SKM-1 (cell line): ENCODE results near the gene PIRT.

Experiments used
- DNase-seq: peaks from one replicate; lab custom pipeline; 2025; ENCODE audit not compliant: unreplicated experiment; lab: John Stamatoyannopoulos, UW

Gene PIRT

DNA sequence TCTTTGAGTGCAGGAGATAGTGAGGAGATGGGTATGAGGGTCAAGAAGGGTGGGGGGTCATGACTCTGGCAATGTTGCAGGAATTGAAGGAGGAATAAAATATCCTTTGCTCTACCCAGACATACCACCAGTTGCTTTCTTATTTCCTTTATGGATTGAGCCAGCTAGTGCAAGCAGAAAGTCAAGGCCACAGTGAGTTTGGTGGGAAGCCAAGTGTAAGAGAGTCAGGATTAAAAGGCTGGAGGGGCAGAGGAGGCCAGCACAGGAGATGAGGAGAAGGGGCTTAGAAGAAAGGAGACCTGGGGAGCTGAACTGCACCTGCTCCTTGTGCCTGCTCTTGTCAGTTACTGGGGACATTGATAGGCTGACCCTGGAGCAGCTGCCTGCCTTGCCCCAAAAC is 16.1 kb downstream of the PIRT start:
- DNase-seq, result no peak

DNA sequence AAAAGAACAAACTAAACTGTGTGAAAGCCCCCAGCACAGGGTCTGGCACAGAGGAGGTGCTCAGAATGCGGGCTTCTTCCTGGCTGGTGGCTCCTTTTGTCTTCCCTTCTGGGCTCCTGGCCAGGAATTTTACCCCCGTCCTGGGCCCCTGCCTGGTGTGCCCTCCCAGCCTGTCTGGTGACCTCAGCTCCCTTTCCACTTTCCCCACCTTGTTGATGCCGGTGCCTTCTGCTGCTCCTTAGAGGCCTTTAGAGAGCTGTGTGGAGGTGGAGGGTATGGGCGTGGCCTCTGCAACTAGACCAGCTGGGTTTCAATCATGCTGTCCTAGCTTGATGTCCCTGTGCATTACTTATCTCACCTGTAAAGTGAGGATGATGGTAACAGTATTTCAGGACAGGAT is 16.8 kb downstream of the PIRT start:
- no peak for DNase-seq

DNA sequence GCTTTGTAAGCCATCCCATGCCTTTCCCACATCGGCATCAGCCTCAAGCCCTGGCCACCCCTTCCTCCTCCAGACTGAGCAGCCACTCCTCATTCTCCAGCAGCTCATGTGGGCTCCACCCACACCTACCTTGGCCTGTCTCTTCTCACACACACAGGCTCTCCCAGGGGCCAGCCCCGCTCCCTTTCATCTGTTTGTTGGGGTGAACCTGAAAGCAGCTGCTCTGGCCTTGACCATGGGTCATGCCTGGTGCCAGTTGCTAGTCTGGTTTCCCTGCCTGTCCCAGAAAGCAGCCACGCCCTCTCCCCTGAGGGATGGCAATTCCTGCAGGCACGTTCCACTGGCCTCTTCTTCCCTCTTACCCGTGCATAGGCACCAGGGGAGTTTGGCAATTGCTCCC is 22.6 kb downstream of the PIRT start:
- DNase-seq, result no peak

DNA sequence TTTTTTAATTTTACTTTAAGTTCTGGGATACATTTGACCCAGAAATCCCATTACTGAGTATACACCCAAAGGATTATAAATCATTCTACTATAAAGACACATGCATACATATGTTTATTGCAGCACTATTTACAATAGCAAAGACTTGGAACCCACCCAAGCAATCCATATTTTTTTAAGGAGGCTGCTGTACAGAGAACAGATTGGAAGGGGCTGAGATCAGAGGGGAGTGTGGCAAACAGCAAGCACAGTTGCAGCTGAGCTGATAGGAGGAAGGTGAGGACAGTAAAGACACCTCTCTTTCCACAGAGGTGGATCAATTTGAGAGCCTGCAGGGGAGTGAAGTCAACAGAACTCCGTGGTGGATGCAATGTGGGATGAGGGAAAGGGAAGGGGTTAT is 23.8 kb downstream of the PIRT start:
- DNase-seq, result no peak

DNA sequence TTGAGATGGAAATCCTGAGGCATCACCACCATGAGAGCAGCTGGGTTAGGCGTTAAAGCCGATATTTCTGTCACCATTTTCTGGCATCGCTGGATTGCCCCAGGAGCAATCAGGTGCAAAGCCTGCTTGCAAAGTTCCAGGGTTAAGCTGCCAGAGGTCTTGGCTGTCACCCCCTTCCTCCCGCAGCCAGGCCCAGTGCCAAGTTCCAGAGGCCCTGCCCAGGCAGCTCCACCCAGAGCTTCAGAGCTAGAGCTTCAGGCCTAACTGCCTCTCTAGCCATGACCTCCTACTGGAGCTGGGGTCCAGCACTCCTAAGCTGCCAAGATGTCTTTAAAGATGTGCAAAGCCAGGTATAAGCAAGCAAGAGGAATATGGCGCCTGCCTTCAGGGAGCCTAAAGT is 25.2 kb downstream of the PIRT start:
- DNase-seq, result no peak

DNA sequence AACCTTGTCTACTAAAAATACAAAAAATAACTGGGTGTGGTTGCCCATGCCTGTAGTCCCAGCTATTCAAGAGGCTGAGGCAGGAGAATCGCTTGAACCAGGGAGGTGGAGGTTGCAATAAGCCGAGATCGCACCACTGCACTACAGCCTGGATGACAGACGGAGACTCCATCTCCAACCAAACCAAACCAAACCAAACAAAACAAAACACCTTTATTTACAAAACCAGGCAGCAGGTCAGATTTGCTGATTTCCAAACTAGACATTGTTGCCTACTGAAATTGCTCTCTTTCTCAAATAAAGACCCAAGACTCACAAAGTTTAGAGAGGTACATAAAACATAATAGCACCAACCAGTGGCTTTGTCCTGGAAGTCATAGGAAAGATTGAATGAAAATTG is 28.3 kb downstream of the PIRT start:
- no peak for DNase-seq

DNA sequence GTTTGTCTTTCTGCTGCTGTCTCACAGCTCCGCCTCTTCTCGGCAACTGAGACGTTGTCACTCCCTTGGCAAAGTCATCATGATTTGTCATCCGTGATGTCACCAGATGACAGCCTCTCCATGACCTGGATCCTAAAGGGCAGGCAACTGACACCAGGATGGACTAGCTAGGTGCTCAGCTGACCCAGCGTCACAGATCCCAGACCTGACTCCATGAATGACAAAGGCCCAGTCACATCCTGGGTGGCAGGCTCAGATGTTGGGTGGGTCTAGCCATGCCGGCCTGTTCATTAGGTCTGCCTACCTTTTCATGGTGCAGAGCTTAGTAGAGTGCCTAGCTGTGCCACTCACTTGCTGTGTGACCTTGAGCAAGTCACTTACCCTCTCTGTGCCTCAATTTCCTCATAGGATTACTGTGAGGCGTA is 30.2 kb downstream of the PIRT start:
- no peak for DNase-seq

DNA sequence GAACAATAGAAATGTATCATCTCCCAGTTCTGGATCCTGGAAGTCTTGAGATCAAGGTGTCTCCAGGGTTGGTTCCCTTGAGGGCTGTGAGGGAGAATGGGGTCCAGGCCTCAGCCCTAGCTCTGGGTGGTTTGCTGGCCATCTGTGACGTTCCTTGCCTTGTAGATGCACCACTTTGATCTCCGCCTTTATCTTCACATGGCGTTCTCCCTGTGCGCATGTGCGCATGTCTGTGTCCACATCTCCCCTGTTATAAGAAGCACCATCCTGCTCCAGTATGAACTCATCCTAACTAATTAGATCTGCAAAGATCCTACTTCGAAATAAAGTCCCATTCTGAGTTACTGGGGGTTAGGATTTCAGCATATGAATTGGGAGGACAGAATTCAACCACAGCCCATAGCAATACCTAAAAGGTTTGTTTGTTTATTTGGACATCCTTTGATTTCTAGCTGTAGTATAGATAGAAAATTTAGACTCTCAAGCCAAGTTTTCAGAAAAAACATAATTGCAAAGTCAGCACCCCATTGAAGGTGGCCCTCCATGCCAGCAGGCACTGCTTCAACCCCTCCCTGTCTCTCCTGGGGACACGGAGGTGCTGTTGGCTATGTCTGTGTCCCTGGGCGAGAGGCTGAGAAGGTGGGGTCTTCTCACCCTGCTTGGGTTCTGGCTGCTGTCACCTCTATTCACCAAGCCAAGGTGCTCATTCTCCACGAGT is 31.2 kb downstream of the PIRT start:
- no peak for DNase-seq

DNA sequence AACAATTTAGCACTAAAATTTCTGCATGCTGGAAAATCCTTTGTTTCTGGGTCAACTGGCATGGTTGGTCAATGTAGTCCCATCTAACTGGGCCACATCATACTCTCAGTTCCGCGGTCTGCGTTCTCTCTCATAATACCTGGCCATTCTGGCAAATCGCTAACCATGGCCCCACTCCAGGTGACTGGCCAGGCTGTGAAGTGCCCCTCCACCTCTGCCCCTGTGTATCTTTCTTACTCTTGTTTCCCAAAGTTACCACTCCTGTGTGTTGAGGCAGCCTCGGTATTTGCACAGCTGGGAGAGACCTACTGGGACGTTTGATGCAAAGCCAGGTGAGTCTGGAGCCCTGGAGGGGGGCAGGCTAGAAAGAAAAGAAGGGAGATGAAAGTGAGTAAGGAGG is 32.0 kb downstream of the PIRT start:
- no peak for DNase-seq

DNA sequence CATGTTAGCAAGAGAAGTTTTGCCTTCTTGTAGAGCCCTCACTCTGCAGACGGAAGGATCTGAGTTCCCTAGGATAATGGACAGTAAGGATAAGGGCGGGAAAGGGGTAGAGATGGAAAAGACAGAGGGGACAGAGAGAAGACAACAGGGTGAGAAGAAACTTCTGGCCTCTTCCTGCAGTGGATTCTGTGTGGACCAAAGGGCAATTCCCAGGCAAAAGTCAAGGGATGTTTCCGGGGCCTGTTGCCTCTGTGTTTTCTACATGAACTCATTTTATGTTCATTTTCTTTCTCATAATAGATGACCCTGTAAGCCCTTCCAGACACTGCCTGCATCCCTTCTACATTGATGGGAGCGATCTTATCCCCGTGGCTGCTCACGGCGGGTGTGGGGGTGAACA is 33.3 kb downstream of the PIRT start:
- no peak for DNase-seq

DNA sequence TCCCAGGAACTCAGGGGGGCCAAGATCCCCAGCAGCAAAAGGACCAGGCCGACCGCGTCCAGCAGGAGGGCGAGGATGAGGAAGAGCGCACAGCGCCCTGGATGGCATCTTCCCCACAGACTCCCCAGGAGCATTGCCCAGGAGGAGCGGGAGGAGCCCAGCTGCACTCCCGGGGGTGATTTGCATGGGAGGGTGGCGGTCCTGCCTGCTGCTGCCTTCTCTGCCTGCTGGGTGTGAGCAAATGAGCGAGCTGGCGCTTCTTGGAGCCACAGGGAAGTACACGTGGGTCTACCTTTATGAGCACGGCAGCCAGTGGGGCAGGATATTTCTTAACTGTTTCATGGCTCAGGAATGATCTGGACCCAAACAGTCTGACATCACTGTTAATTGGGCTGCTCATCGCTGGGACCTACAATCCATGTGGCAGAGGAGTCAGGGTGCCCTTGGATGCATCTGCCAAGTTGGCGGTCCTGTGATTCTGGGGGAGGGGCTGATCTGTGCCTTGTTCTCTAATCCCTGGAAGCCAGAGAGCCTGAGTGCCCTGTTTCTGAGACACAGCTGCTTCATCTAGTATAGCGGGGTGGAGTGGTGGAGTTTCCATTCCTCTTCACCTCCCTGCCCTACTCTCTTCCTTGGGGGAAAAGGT is 33.9 kb downstream of the PIRT start, which contains the start of gene TMEM238L:
Gene TMEM238L, minus strand, starts transcription at position 270 of the 646 bp plus-strand sequence. Its CDS starts 136 bp downstream, at position 134.
- DNase-seq, result no peak

DNA sequence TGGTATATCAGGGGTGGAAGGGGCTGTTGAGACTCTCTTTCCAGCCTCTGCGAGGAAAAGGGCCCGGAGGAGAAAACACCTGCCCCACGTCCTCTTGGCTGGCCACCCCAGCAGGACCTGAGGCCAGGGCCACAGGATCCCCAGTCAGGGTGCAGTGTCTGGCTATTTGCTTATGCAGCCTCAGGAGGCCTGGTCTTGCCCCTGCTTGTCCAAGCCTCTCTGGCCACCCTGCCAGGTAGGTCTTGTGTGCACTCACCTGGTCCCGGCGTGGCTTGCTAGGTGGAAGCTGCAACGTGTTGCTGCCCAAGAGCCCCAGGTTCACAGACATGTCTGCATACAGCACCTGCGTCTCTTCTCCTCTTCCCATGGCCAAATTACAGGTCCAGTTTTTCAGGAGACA is 34.5 kb downstream of the PIRT start:
- DNase-seq, result no peak

DNA sequence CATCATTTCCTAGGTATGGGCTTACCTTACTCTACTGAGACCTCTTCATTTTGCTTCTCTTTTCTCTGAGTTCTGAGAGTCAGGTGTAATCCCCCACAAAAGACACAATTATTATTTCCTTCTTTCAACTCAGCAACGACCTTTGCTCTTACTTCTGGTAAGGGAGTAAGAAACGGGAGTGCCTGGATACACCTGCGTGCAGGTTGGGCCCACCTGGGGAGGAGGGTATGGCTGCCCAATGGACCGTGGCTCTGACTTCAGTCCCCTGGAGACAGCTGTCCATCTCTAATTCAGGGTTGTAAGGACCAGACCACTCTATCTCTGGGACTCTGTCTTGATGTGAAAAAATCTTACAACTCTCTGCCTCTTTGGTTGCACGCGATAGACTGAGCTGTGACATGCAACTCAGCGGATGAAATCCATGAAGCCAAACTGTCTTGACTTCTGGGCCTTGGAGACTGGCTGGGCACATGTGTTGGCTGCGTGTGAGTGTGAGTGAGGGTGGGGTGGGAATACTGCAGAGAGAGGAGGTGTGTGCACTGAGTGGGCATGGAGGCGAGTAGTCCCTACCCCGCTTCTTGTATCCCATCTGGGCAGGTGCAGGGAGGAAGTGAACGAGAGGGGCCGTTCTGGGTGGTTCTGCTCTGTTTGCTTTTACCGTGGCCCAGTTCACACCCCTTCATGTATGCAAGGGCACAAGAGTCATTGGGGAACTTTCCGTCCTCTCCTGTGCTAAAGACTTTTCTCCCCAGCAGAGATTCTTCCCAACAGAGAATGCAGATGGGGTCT is 35.2 kb downstream of the PIRT start:
- no peak for DNase-seq

DNA sequence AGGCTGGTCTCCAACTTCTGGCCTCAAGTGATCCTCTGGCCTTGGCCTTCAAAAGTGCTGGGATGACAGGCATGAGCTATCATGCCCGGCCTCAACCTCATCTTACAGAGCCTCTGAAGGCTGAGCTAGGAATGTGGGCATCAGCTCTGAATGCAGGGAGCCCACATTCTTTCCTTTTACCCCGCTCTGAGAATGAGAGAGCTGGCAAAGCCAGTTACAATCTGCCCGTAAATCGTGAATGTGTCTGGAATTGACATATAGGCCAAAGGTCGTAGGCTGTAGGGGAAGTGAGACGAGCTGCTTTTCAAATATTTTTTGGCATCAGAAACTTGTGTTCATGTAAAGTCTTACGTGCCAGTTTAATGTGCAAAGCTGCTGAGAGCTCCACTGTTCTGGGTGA is 38.5 kb downstream of the PIRT start:
- no peak for DNase-seq

DNA sequence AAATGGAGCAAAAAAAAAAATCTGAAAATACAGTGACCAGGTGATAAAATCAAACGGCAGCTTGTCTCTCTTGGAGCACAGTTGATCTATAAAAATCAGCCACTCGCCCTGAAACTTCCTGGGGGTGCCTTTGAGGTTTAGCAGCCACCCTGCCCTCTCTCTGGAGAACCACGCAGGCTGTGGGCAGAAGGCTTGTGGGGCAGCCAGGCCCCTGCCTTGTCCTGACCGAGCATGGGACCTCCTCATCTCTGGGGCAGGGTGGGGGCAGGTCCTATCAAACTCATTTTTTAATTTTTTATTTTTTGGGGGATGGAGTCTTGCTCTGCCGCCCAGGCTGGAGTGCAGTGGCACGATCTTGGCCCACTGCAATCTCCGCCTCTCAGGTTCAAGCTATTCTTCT is 39.0 kb downstream of the PIRT start:
- no peak for DNase-seq

DNA sequence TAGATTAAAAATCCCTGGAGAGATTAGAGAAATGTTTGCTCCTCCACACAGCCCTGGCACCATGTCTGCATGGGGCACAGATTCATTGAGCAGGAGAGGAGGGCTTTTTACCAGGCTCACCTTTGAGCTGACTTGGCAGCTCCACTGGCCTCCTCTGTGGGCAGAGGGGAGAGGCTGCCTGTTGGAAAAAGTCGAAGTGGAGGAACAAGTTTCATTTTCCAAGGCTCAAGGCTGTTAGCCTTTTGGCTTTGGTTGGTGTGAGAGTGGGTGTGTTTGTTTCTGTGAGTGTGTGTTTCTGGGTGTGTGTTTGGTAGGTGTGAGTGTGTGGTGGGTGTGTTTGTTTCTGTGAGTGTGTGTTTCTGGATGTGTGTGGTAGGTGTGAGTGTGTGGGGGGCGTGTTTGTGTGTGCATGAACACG is 39.5 kb downstream of the PIRT start:
- DNase-seq, result no peak

DNA sequence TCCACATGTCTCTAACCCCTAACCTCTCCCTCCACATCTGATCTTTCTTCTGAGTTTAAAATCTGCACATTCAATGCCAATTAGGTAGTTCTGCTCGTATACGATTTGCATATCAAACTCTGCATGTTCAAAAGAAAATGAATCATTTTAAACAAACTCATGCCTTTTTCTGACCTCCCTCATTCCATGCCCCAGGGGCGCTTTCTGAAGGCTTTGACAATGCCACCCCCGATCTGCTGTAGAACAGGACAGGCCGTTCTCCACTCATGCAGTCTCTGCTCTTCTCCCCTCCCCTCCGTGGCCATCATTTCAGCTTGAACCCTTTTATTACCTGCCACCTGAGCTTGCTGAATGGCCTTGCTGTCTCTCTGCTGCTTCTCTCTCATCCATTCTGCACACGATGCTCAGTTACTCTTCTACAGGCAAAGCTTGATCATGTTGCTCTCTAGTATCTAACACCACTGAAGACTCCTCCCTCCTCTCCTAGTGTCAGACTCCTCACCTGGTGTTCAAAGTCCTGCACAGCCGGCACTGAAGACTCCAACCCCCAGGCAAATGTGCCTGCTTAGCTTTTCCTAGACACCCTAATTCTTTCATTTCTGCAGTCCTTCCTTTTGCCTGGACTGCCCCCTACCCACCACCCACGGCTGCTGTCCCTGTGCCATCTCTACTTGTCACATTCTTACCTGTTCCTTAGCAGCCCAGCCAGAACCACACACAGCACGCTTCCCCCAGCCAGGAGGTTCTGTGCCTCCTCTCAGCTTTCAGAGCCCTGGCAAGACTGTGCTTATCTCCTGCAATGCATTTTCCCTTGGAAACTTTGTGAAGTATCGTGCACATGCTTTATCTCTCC is 40.2 kb downstream of the PIRT start:
- DNase-seq, result no peak

DNA sequence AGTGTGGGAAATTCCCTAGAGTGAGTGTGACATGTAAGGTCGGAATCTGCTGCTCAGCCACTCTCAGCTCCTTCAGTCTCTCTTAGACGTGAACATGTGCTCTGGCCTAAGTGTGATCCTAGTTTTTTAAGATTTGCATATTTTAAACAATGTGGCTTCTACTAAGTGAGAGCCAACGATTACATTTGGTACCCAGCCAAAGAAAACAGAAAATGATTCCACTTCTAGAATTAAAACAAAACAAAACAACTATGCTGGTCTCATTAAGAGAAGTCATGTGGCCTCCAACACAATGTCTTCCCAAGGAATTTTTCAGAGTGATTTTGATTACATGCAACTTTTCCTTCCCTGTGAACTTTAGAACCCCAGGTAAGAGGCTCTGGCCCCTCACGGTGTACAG is 44.1 kb downstream of the PIRT start:
- DNase-seq, result no peak

DNA sequence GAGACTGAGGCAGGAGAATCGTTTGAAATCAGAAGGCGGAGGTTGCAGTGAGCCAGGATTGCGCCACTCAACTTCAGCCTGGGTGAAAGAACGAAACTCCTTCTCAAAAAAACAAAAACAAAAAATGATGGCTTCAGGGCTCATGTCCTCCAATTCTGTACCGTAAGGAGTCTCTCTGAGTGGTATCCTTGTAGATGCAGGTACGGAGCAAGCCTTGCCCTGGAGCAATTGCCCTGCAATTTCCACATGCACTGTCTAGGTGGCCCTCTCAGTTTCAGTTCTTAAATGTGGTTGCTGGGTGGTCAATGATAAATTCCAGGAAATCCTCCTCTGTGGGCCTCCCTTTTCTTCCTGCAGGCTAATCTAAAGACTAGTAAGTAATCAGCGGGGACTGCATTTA is 44.6 kb downstream of the PIRT start:
- DNase-seq, result no peak

DNA sequence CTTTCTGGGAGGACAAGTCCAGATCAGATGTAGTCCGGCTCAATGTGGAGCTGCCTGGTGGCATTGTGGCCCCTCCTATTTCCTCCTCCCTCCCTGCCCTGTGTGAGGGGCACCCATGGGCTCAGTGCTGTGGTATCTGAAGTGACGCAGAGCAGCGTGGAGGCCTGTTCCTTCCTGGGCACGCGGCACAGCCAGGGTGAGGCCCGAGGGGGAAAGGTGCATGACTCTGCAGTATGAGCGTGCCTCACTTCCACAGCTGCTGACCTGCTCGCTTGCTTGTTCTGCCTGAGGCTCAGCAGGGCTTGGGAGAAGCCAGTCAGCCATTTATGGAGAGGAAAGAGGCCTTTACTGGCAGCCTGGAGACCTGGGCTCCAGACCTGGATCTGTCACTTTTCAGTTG is 45.7 kb downstream of the PIRT start:
- DNase-seq, result no peak
